ENCODE measurements around the gene COX6A1. TPM values are rescaled to one million over a fixed set of nuclear protein-coding genes. Genes with fewer than 3 reads are reported as not detected.
A peak's percentile ranks its signal among the peaks of the same experiment; 100 is the strongest.
"Not testable (repeated sequence)": the region's sequence is repeated elsewhere in the genome, so short reads cannot be mapped to it uniquely, and the experiment has no call there.

Gene COX6A1
- total RNA-seq, 2 donors from 2014 or later, result 291 to 437 TPM

- H3K9me3 Mint-ChIP-seq; ATAC-seq (replicated peaks); H3K27ac Mint-ChIP-seq; H3K4me1 Mint-ChIP-seq; H3K4me3 Mint-ChIP-seq; H3K27me3 Mint-ChIP-seq; H3K36me3 Mint-ChIP-seq (ENCODE audit: low read depth): not testable (repeated sequence)
Observed at GRCh38 chr12:120487552-120487951, 49.6 kb downstream of the COX6A1 start.

DNA sequence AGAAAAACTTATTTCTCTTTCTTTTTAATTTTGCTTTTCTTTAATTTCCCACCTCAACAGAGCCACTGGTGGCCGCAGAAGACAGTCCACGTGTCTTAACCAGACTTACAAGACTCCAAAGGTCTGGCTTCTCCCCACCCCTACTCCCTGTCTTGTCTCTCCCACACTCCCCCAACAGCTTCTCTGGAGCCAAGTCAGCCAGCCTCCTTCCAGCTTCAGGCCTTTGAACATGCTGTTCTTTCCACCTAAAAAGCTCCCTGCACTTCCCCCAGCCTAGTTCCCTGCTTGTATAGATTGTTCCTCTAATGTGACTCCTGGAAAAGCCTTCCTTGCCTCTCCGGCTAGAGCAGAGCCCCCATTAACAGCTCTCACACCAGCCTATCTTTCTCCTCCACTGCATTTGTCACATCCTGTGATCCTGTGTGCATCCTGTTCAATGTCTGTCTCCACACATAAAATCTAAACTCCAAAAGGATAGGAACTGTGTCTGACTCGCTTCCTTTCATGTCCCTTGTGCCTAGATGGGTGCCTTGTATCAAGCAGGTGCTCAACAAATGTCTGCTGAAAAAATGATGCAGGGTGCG, 50.2 kb downstream of the COX6A1 start:
- H3K36me3 Mint-ChIP-seq (ENCODE audit: low read depth), result no peaks in the 10 kb centered on the region
- H3K4me3 Mint-ChIP-seq, result no peak overlapping the region
- no peaks in the 10 kb centered on the region for H3K9me3 Mint-ChIP-seq
- H3K27ac Mint-ChIP-seq, result peak overlapping the region; percentile 11
- ATAC-seq (replicated peaks), result no peak
- H3K27me3 Mint-ChIP-seq, result no peaks in the 10 kb centered on the region
- H3K4me1 Mint-ChIP-seq, result no peaks in the 10 kb centered on the region

GRCh38 chr12:120489018-120489417, 51.1 kb downstream of the COX6A1 start:
- H3K27ac Mint-ChIP-seq, result no peak overlapping the region
- H3K36me3 Mint-ChIP-seq (ENCODE audit: low read depth), result no peaks in the 10 kb centered on the region
- ATAC-seq (replicated peaks), result no peak
- no peak overlapping the region for H3K4me3 Mint-ChIP-seq
- H3K9me3 Mint-ChIP-seq, result no peaks in the 10 kb centered on the region
- no peaks in the 10 kb centered on the region for H3K4me1 Mint-ChIP-seq
- no peaks in the 10 kb centered on the region for H3K27me3 Mint-ChIP-seq

DNA sequence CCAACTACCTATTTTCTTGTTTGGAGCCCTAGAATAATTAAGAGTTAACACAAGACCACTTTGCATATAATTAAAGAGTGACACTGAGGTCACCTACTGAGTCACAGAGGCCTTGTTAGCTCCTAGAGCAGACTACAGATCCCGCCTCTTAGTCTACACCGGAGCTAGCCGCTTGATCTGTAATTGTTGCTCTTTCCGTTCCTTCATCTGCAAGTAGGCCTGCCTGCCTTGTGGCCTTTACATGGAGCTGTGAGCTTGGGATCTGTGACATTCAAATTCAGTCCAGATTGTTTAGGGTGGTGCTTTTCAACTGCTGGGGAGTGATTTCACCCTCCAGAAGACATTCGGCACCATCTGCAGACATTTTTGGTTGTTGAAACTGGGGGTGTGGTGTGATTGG, 52.4 kb downstream of the COX6A1 start:
- Mint-ChIP-seq H3K36me3 (ENCODE audit: low read depth) (no peaks in the 10 kb centered on the region), H3K27me3 (no peaks in the 10 kb centered on the region), H3K9me3 (no peaks in the 10 kb centered on the region), H3K4me3 (no peak overlapping the region), H3K27ac (no peak overlapping the region), H3K4me1 (peaks cover 6% of the 10 kb centered on the region)
- no peak for ATAC-seq (replicated peaks)

Other genes with a start within 250 kb of the COX6A1 start
- gene GCN1, start 243.4 kb upstream of the COX6A1 start, total RNA-seq, result 100 to 1,000 TPM in 1 of 2 donors, 10 to 100 TPM in 1; 94.4 to 177 TPM
- 1,000 to 10,000 TPM; 3,687 to 4,380 TPM for gene RPLP0, start 237.0 kb upstream of the COX6A1 start, total RNA-seq
- gene PXN, start 172.4 kb upstream of the COX6A1 start, total RNA-seq, result 10 to 100 TPM; 44.8 to 65.5 TPM
- 1,000 to 10,000 TPM; 2,951 to 6,256 TPM for gene RNU4-2, start 146.2 kb upstream of the COX6A1 start, total RNA-seq
- gene RNU4-1, start 144.9 kb upstream of the COX6A1 start, total RNA-seq, result 1,000 to 10,000 TPM; 2,108 to 2,470 TPM
- 1 to 10 TPM; 3.1 to 4.1 TPM for gene SIRT4, start 135.8 kb upstream of the COX6A1 start, total RNA-seq
- gene PLA2G1B, start 110.3 kb upstream of the COX6A1 start, total RNA-seq, result not detected
- under 1 TPM in 1 of 2 donors, not detected in 1; 0.24 TPM for gene MSI1, start 68.9 kb upstream of the COX6A1 start, total RNA-seq
- 10 to 100 TPM; 31.8 to 58.6 TPM for gene TRIAP1, start 8.3 kb downstream of the COX6A1 start, total RNA-seq
- 10 to 100 TPM; 33.2 to 41.3 TPM for gene GATC, start 8.3 kb downstream of the COX6A1 start, total RNA-seq
- 100 to 1,000 TPM; 138 to 246 TPM for gene SRSF9, start 31.6 kb downstream of the COX6A1 start, total RNA-seq
- gene DYNLL1, start 58.0 kb downstream of the COX6A1 start, total RNA-seq, result 100 to 1,000 TPM in 1 of 2 donors, 10 to 100 TPM in 1; 69.2 to 197 TPM
- 10 to 100 TPM; 17.2 to 21.8 TPM for gene COQ5, start 91.0 kb downstream of the COX6A1 start, total RNA-seq
- gene RNF10, start 96.2 kb downstream of the COX6A1 start, total RNA-seq, result 100 to 1,000 TPM; 182 to 212 TPM
- gene POP5, start 143.3 kb downstream of the COX6A1 start, total RNA-seq, result 10 to 100 TPM; 29.9 to 41.5 TPM
- gene CABP1, start 202.5 kb downstream of the COX6A1 start, total RNA-seq, result 1 to 10 TPM in 1 of 2 donors, under 1 TPM in 1; 0.56 to 6.9 TPM
- 10 to 100 TPM; 58.6 to 90.5 TPM for gene MLEC, start 249.0 kb downstream of the COX6A1 start, total RNA-seq

All from activated T-helper 17 cell treated with anti-CD3 and anti-CD28 coated beads, Interleukin-2, amount 50 U/mL, for 72 hours (primary cell).